ENCODE data around the gene KIAA1671. TPM values are rescaled to one million over a fixed set of nuclear protein-coding genes. Genes with fewer than 3 reads are reported as not detected.

KIAA1671 gene
- total RNA-seq, 2 experiments from 2014 or later, result 7.3 to 7.4 TPM

DNA sequence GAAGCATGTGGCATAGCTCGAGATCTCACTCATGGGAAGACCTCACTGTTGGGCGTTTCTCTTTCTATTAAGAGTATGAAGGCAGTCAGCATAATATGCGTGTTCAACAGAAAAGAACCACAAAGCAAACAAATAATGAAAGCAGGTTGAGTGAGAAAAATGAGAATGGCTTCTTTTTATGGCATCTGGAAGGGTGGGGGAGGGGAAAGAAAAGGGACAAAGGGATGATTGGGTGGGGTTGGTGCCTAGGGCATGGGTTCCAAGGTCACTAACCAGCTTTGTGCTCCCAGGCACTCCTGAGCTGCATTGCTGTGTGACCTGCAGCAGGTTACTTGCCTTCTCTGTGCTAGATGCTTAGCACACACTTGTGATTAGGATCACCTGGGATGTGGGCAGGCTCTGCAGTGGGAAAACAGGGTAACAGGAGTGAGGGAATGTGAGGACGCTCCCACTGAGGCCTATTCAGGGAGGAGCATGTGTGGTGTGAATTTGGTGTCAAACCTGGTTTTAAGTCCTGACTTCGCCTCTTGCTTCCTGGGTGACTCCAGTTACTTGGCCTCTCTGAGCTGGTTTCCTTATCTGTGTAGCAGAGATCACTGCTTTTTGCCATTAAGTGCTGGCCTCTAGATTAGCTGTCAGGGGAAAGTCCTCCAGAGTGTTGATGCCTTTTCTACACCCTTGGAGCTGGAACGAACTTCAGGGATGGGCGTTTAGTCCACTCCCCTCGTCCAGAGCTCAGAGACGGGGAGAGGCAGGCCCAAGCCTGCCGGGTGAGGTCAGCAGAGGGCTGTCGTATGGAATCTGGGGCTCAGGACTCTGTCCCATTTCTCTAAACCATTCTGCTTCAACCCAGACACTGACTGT, 74.8 kb downstream of the KIAA1671 start:
- no peaks in the 10 kb centered on the region for H3K9me3 Mint-ChIP-seq
- DNase-seq, result no peak
- H3K27ac Mint-ChIP-seq, result no peak overlapping the region
- CTCF ChIA-PET, result interaction anchor here (0.7 to 1.5 kb wide), 3 partner anchors 21 to 175 kb away, joined by 3 to 4 read pairs (median 3); no protein-coding TSS in a partner anchor
- no peaks in the 10 kb centered on the region for H3K36me3 Mint-ChIP-seq (ENCODE audit: low read depth)
- intact Hi-C loops (cut with micrococcal nuclease), result no loop called here
- H3K4me1 Mint-ChIP-seq (ENCODE audit: low read depth), result peaks cover 7% of the 10 kb centered on the region
- H3K27me3 Mint-ChIP-seq (ENCODE audit: low read depth), result no peaks in the 10 kb centered on the region
- no peak overlapping the region for H3K4me3 Mint-ChIP-seq

- H3K36me3 Mint-ChIP-seq (ENCODE audit: low read depth), result no peaks in the 10 kb centered on the region
- H3K9me3 Mint-ChIP-seq, result no peaks in the 10 kb centered on the region
- CTCF ChIA-PET, result interaction anchor here (1.1 to 1.5 kb wide), 2 partner anchors 20 to 29 kb away, joined by 3 read pairs; no protein-coding TSS in a partner anchor
- no peak overlapping the region for H3K27ac Mint-ChIP-seq
- intact Hi-C loops (cut with micrococcal nuclease), result no loop called here
- peaks cover 7% of the 10 kb centered on the region for H3K4me1 Mint-ChIP-seq (ENCODE audit: low read depth)
- no peaks in the 10 kb centered on the region for H3K27me3 Mint-ChIP-seq (ENCODE audit: low read depth)
- no peak overlapping the region for H3K4me3 Mint-ChIP-seq
- peak; percentile 36 for DNase-seq
Measured at GRCh38 chr22:25027959-25028840, 75.7 kb downstream of the KIAA1671 start.

- Mint-ChIP-seq H3K9me3 (no peaks in the 10 kb centered on the region), H3K36me3 (ENCODE audit: low read depth) (no peaks in the 10 kb centered on the region), H3K4me3 (no peak overlapping the region), H3K27me3 (ENCODE audit: low read depth) (no peaks in the 10 kb centered on the region), H3K4me1 (ENCODE audit: low read depth) (peaks cover 7% of the 10 kb centered on the region), H3K27ac (no peak overlapping the region)
- intact Hi-C loops (cut with micrococcal nuclease), result no loop called here
- CTCF ChIA-PET, result interaction anchor here (1.1 kb wide), 1 partner anchor 29 kb away, joined by 3 read pairs; no protein-coding TSS in a partner anchor
- no peak for DNase-seq
Measured at GRCh38 chr22:25028841-25029141, 76.3 kb downstream of the KIAA1671 start.

GRCh38 chr22:25029181-25029580, 76.7 kb downstream of the KIAA1671 start:
- Mint-ChIP-seq H3K9me3 (no peaks in the 10 kb centered on the region), H3K27me3 (ENCODE audit: low read depth) (no peaks in the 10 kb centered on the region), H3K36me3 (ENCODE audit: low read depth) (no peaks in the 10 kb centered on the region), H3K4me1 (ENCODE audit: low read depth) (peaks cover 7% of the 10 kb centered on the region), H3K4me3 (no peak overlapping the region), H3K27ac (no peak overlapping the region)
- CTCF ChIA-PET, result interaction anchor here (1.1 kb wide), 1 partner anchor 28 kb away, joined by 3 read pairs; no protein-coding TSS in a partner anchor
- intact Hi-C loops (cut with micrococcal nuclease), result no loop called here
- DNase-seq, result no peak

DNA sequence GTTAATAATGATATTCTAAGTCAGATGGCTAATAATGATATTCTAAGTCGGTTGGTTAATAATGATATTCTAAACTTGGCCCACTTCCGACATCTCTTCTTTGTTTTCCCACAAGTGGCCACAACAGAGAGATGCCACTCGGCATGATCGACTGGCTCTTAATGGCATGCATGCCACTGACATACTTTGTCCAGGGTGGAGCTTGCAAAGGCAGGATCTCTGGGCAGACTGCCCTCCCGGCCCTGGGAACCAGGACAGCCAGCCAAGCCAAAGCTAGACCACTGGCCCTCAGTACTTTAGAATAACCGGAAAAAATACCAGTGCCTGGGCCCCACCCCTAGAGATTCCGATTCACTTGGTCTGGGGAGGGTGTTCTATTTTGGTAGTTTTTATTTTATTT, 78.1 kb downstream of the KIAA1671 start:
- Mint-ChIP-seq H3K4me1 (ENCODE audit: low read depth) (peaks cover 7% of the 10 kb centered on the region), H3K27ac (no peak overlapping the region), H3K9me3 (no peaks in the 10 kb centered on the region), H3K27me3 (ENCODE audit: low read depth) (no peaks in the 10 kb centered on the region), H3K4me3 (no peak overlapping the region), H3K36me3 (ENCODE audit: low read depth) (no peaks in the 10 kb centered on the region)
- CTCF ChIA-PET, result no interaction called here
- intact Hi-C loops (cut with micrococcal nuclease), result no loop called here
- DNase-seq, result no peak

- no peaks in the 10 kb centered on the region for H3K36me3 Mint-ChIP-seq (ENCODE audit: low read depth)
Measured at GRCh38 chr22:25032066-25032465, 79.5 kb downstream of the KIAA1671 start.

GRCh38 chr22:25035715-25036114, 83.2 kb downstream of the KIAA1671 start:
- H3K9me3 Mint-ChIP-seq, result no peaks in the 10 kb centered on the region
- H3K4me1 Mint-ChIP-seq (ENCODE audit: low read depth), result no peaks in the 10 kb centered on the region
- H3K36me3 Mint-ChIP-seq (ENCODE audit: low read depth), result no peaks in the 10 kb centered on the region
- intact Hi-C loops (cut with micrococcal nuclease), result no loop called here
- DNase-seq, result no peak
- H3K27ac Mint-ChIP-seq, result no peak overlapping the region
- CTCF ChIA-PET, result interaction anchor here (0.7 to 1.5 kb wide), 2 partner anchors 14 to 51 kb away, joined by 3 read pairs; no protein-coding TSS in a partner anchor
- H3K4me3 Mint-ChIP-seq, result no peak overlapping the region
- no peaks in the 10 kb centered on the region for H3K27me3 Mint-ChIP-seq (ENCODE audit: low read depth)

More at GRCh38 chr22:25032066-25032465, 79.5 kb downstream of the KIAA1671 start:
- Mint-ChIP-seq H3K27me3 (ENCODE audit: low read depth) (no peaks in the 10 kb centered on the region), H3K4me1 (ENCODE audit: low read depth) (no peaks in the 10 kb centered on the region), H3K4me3 (no peak overlapping the region), H3K9me3 (no peaks in the 10 kb centered on the region), H3K27ac (no peak overlapping the region)
- DNase-seq, result no peak
- CTCF ChIA-PET, result interaction anchor here (0.9 kb wide), 1 partner anchor 16 kb away, joined by 6 read pairs; no protein-coding TSS in a partner anchor
- intact Hi-C loops (cut with micrococcal nuclease), result no loop called here

- no peak for DNase-seq
- H3K9me3 Mint-ChIP-seq, result no peaks in the 10 kb centered on the region
- H3K4me1 Mint-ChIP-seq (ENCODE audit: low read depth), result no peaks in the 10 kb centered on the region
- intact Hi-C loops (cut with micrococcal nuclease), result no loop called here
- no peaks in the 10 kb centered on the region for H3K27me3 Mint-ChIP-seq (ENCODE audit: low read depth)
- no peaks in the 10 kb centered on the region for H3K36me3 Mint-ChIP-seq (ENCODE audit: low read depth)
- CTCF ChIA-PET, result interaction anchor here (0.7 kb wide), 1 partner anchor 91 kb away, joined by 3 read pairs; the partner anchor contains the start of gene LHFPL7
- H3K27ac Mint-ChIP-seq, result no peak overlapping the region
- no peak overlapping the region for H3K4me3 Mint-ChIP-seq
Measured at GRCh38 chr22:25038239-25038638, 85.7 kb downstream of the KIAA1671 start.

DNA sequence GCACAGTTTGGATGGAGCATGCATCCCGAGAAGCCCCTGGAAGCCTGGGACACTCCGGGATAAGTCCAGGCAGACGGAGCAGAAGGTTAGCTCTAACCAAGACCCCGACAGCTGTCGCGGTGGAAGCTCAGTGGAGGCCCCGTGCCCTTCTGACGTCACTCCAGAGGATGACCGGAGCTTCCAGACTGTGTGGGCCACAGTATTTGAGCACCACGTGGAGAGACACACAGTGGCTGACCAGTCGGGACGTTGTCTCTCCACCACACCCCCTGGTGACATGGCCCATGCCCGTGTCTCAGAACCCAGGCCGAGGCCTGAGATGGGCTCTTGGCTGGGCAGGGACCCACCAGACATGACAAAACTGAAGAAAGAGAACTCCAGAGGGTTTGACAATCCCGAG, 86.3 kb downstream of the KIAA1671 start:
- CTCF ChIA-PET, result no interaction called here
- no peak for DNase-seq
- no peaks in the 10 kb centered on the region for H3K27me3 Mint-ChIP-seq (ENCODE audit: low read depth)
- H3K9me3 Mint-ChIP-seq, result no peaks in the 10 kb centered on the region
- no peak overlapping the region for H3K27ac Mint-ChIP-seq
- intact Hi-C loops (cut with micrococcal nuclease), result no loop called here
- H3K36me3 Mint-ChIP-seq (ENCODE audit: low read depth), result no peaks in the 10 kb centered on the region
- H3K4me3 Mint-ChIP-seq, result no peak overlapping the region
- H3K4me1 Mint-ChIP-seq (ENCODE audit: low read depth), result no peaks in the 10 kb centered on the region

GRCh38 chr22:25039255-25039654, 86.7 kb downstream of the KIAA1671 start:
- H3K4me1 Mint-ChIP-seq (ENCODE audit: low read depth), result no peaks in the 10 kb centered on the region
- H3K27ac Mint-ChIP-seq, result no peak overlapping the region
- DNase-seq, result no peak
- no peak overlapping the region for H3K4me3 Mint-ChIP-seq
- no peaks in the 10 kb centered on the region for H3K9me3 Mint-ChIP-seq
- CTCF ChIA-PET, result no interaction called here
- H3K36me3 Mint-ChIP-seq (ENCODE audit: low read depth), result no peaks in the 10 kb centered on the region
- intact Hi-C loops (cut with micrococcal nuclease), result no loop called here
- no peaks in the 10 kb centered on the region for H3K27me3 Mint-ChIP-seq (ENCODE audit: low read depth)

GRCh38 chr22:25039754-25040153, 87.2 kb downstream of the KIAA1671 start:
- Mint-ChIP-seq H3K4me1 (ENCODE audit: low read depth) (no peaks in the 10 kb centered on the region), H3K36me3 (ENCODE audit: low read depth) (no peaks in the 10 kb centered on the region), H3K4me3 (no peak overlapping the region), H3K27ac (no peak overlapping the region), H3K9me3 (no peaks in the 10 kb centered on the region), H3K27me3 (ENCODE audit: low read depth) (no peaks in the 10 kb centered on the region)
- intact Hi-C loops (cut with micrococcal nuclease), result no loop called here
- CTCF ChIA-PET, result interaction anchor here (1.0 kb wide), 1 partner anchor 9 kb away, joined by 4 read pairs; no protein-coding TSS in a partner anchor
- no peak for DNase-seq

- no peaks in the 10 kb centered on the region for H3K27me3 Mint-ChIP-seq (ENCODE audit: low read depth)
Measured at GRCh38 chr22:25045159-25045558, 92.6 kb downstream of the KIAA1671 start.

More at GRCh38 chr22:25045159-25045558, 92.6 kb downstream of the KIAA1671 start:
- no peaks in the 10 kb centered on the region for H3K9me3 Mint-ChIP-seq
- H3K4me3 Mint-ChIP-seq, result no peak overlapping the region
- H3K4me1 Mint-ChIP-seq (ENCODE audit: low read depth), result no peaks in the 10 kb centered on the region
- no peak for DNase-seq
- no peak overlapping the region for H3K27ac Mint-ChIP-seq
- H3K36me3 Mint-ChIP-seq (ENCODE audit: low read depth), result no peaks in the 10 kb centered on the region
- CTCF ChIA-PET, result no interaction called here
- intact Hi-C loops (cut with micrococcal nuclease), result no loop called here

Measured in activated naive CD4-positive, alpha-beta T cell treated with anti-CD3 and anti-CD28 coated beads for 36 hours (primary cell).